GM12878 (cell line): Measurements from ENCODE around the gene ZMIZ2. TPM values are rescaled to one million over a fixed set of nuclear protein-coding genes. Genes with fewer than 3 reads are reported as not detected.
A peak's percentile ranks its signal among the peaks of the same experiment; 100 is the strongest.

Experiments used
- ATAC-seq: fragments of 200-7000 bp; cut with Tn5 transposase; 3 replicates; pipeline ENCODE4 v1.9.1; 2020; ENCODE audit warnings: mild to moderate bottlenecking, moderate library complexity
- BruUV-seq: library from RNA; stranded (reverse); fragments of 400-500 nt; replicated peaks from 2 replicates; lab custom pipeline; 2021; lab: Mats Ljungman, UMichigan
- CTCF ChIA-PET: fragments of 300-600 bp; sonication (Branson Sonifier 250); formaldehyde crosslinking; extraction: SDS; loops from one replicate; lab custom pipeline; 2021; ENCODE audit warnings: inconsistent platforms; lab: Yijun Ruan, JAX
- POLR2A ChIA-PET: fragments of 350-600 bp; formaldehyde crosslinking; extraction: SDS; loops from one replicate; lab custom pipeline; 2021; ENCODE audit warnings: inconsistent platforms; lab: Charles Lee
- RAD21 ChIA-PET: fragments of 300-600 bp; sonication (Branson Sonifier 250); formaldehyde crosslinking; loops from one replicate; lab custom pipeline; 2023; ENCODE audit warnings: antibody characterized with exemption; ENCODE audit not compliant: unreplicated experiment; lab: Charles Lee
- SMC1A ChIA-PET: fragments of 300-600 bp; sonication (Branson Sonifier 250); formaldehyde crosslinking; loops from one replicate; lab custom pipeline; 2023; ENCODE audit not compliant: unreplicated experiment, uncharacterized antibody; lab: Charles Lee
- DNase-seq: peaks from one replicate; pipeline ENCODE4 v3.0.0-alpha.2; 2011; ENCODE audit warnings: low read depth, low spot score
- FAIRE-seq: peaks from 3 replicates; lab custom pipeline; 2011; peaks lifted over from hg19 to GRCh38; lab: Jason Lieb, UNC
- H2AFZ ChIP-seq: 2 replicates; pipeline ENCODE4 v1.6.0; 2011; ENCODE audit warnings: low read depth, low read length, control low read depth; ENCODE audit not compliant: control insufficient read depth
- H3K27ac ChIP-seq: 2 replicates; pipeline ENCODE4 v1.5.1; 2011; ENCODE audit warnings: control low read depth; ENCODE audit not compliant: control insufficient read depth, insufficient read depth
- H3K27me3 ChIP-seq, 2 experiments: replicated peaks in 1 of 2; 2 replicates each; pipeline versions ENCODE4 v1.6.0 to v1.6.1; 2011; ENCODE audit warnings: low read length in 1 of 2; ENCODE audit not compliant: control insufficient read depth in 2 of 2, insufficient read depth in 2 of 2
- H3K36me3 ChIP-seq, 2 experiments: 2 replicates each; pipeline ENCODE4 v1.5.1; 2011; ENCODE audit warnings: low read length in 1 of 2; ENCODE audit not compliant: control insufficient read depth in 2 of 2, insufficient read depth in 2 of 2
- H3K4me1 ChIP-seq: 2 replicates; pipeline ENCODE4 v1.6.1; 2011; ENCODE audit warnings: mild to moderate bottlenecking, low read length, moderate library complexity, mixed read lengths; ENCODE audit not compliant: control insufficient read depth, insufficient read depth
- H3K4me2 ChIP-seq: 2 replicates; pipeline ENCODE4 v1.6.0; 2011; ENCODE audit warnings: control low read depth; ENCODE audit not compliant: control insufficient read depth, insufficient read depth
- H3K4me3 ChIP-seq: fragments of 200-600 bp; sonication (generic); 2 replicates; pipeline ENCODE4 v1.5.1; 2016
- H3K79me2 ChIP-seq: 2 replicates; pipeline ENCODE4 v1.6.0; 2011; ENCODE audit warnings: low read length; ENCODE audit not compliant: control insufficient read depth, insufficient read depth
- H3K9ac ChIP-seq: 2 replicates; pipeline ENCODE4 v1.8.0; 2011; ENCODE audit warnings: low read length, control low read depth, mixed read lengths; ENCODE audit not compliant: control insufficient read depth, insufficient read depth
- H3K9me3 ChIP-seq: replicated peaks from 3 replicates; pipeline ENCODE4 v1.5.1; 2011; ENCODE audit warnings: mild to moderate bottlenecking, low read length; ENCODE audit not compliant: control insufficient read depth, insufficient read depth
- H4K20me1 ChIP-seq: 2 replicates; pipeline ENCODE4 v1.6.0; 2011; ENCODE audit not compliant: control insufficient read depth, insufficient read depth
- BCL11A ChIP-seq: IDR thresholded peaks from 2 replicates; pipeline ENCODE4 v1.6.1; 2011; ENCODE audit warnings: low read depth, low read length
- BRCA1 ChIP-seq: IDR thresholded peaks from 2 replicates; pipeline ENCODE4 v1.6.1; 2011; ENCODE audit warnings: low read depth, low read length, improper control_type of control experiment
- CREB1 ChIP-seq: IDR thresholded peaks from 2 replicates; pipeline ENCODE4 v1.6.1; 2012; ENCODE audit warnings: low read depth, mild to moderate bottlenecking, inconsistent platforms
- DPF2 ChIP-seq: fragments of 450-650 bp; IDR thresholded peaks from 2 replicates; pipeline ENCODE4 v1.6.1; 2017; ENCODE audit warnings: mild to moderate bottlenecking
- HDAC2 ChIP-seq: fragments of 200-600 bp; sonication (generic); IDR thresholded peaks from 2 replicates; pipeline ENCODE4 v1.6.1; 2017
- IKZF1 ChIP-seq: fragments of 450-650 bp; conservative IDR thresholded peaks from 2 replicates; pipeline ENCODE4 v1.6.1; 2017; ENCODE audit warnings: antibody characterized with exemption, mild to moderate bottlenecking
- NFIC ChIP-seq: IDR thresholded peaks from 2 replicates; pipeline ENCODE4 v1.6.1; 2012; ENCODE audit warnings: low read depth, mild to moderate bottlenecking, inconsistent platforms, low read length, moderate library complexity
- PAX8 ChIP-seq: fragments of 450-650 bp; IDR thresholded peaks from 2 replicates; pipeline ENCODE4 v1.6.1; 2017; ENCODE audit warnings: mild to moderate bottlenecking, moderate library complexity
- POU2F2 ChIP-seq: IDR thresholded peaks from 3 replicates; pipeline ENCODE4 v1.6.1; 2011; ENCODE audit warnings: low read depth, mild to moderate bottlenecking, low read length, borderline replicate concordance
- RFX5 ChIP-seq: IDR thresholded peaks from 2 replicates; pipeline ENCODE4 v1.6.1; 2011; ENCODE audit warnings: low read depth, low read length, improper control_type of control experiment
- SMAD5 ChIP-seq: IDR thresholded peaks from 2 replicates; pipeline ENCODE4 v1.6.1; 2016; ENCODE audit warnings: antibody characterized with exemption, low read depth
- SMC3 ChIP-seq: IDR thresholded peaks from 2 replicates; pipeline ENCODE4 v1.6.1; 2011; ENCODE audit warnings: low read length, improper control_type of control experiment, borderline replicate concordance
- SRF ChIP-seq, 2 experiments: IDR thresholded peaks; 2 replicates each; pipeline ENCODE4 v1.6.1; 2011; ENCODE audit warnings: low read depth in 2 of 2, low read length in 2 of 2, mild to moderate bottlenecking in 1 of 2, moderate library complexity in 1 of 2
- STAT1 ChIP-seq: fragments of 450-650 bp; conservative IDR thresholded peaks from 2 replicates; pipeline ENCODE4 v1.6.1; 2014; ENCODE audit warnings: antibody characterized with exemption, mild to moderate bottlenecking
- TCF12 ChIP-seq: IDR thresholded peaks from 2 replicates; pipeline ENCODE4 v1.6.1; 2011; ENCODE audit warnings: low read depth, mild to moderate bottlenecking, low read length
- ZNF207 ChIP-seq: fragments of 450-650 bp; IDR thresholded peaks from 2 replicates; pipeline ENCODE4 v1.6.1; 2014; ENCODE audit warnings: antibody characterized with exemption, mild to moderate bottlenecking, borderline replicate concordance
- ZNF217 ChIP-seq: fragments of 450-650 bp; IDR thresholded peaks from 2 replicates; pipeline ENCODE4 v1.6.1; 2017; ENCODE audit warnings: antibody characterized with exemption, mild to moderate bottlenecking
- WGBS: methylation state at CpG from one replicate; pipeline ENCODE4 v1.1.6; 2016; ENCODE audit warnings: low lambda C conversion rate; ENCODE audit not compliant: insufficient replicate concordance, insufficient coverage; ENCODE audit errors: missing lambda C conversion rate; 5-methylcytosine and 5-hydroxymethylcytosine counted together
- in situ Hi-C: fragments of 300-500 bp; cut with MboI; formaldehyde crosslinking; loops from 9 replicates; pipeline ENCODE4 v1.14.3; 2018; ENCODE audit warnings: mixed read lengths
- intact Hi-C: fragments of 100-400 bp; cut with micrococcal nuclease; formaldehyde crosslinking; loops from one replicate; pipeline ENCODE4 v1.14.2; 2022; ENCODE audit not compliant: unreplicated experiment
- polyA plus RNA-seq, 11 experiments: library from polyadenylated mRNA; depleted of rRNA in 4 of 11; unstranded in 6 of 11; stranded (reverse) in 5 of 11; fragments of >200 nt; fragmentation: Nextera tagmentation in 4 of 11; fragmentation: Illumina TruSeq in 1 of 11; extraction: Ambion mirVana in 4 of 11; extraction: Trizol in 1 of 11; gene quantifications; 1 replicate in 1 of 11; 2 replicates in 10 of 11; pipeline versions ENCODE4 v1.2.1 to v1.2.3, GENCODE V29; 2011 to 2016; ENCODE audit warnings: inconsistent platforms in 2 of 11, missing spikeins in 2 of 11, low read depth in 1 of 11
- total RNA-seq, 4 experiments: library from RNA; depleted of rRNA in 3 of 4; stranded (reverse); fragments of >200 nt in 3 of 4; fragmentation: Illumina TruSeq in 1 of 4; extraction: Trizol in 1 of 4; gene quantifications; 2 replicates each; pipeline versions ENCODE4 v1.2.1 to v1.2.3, GENCODE V29; 2013 to 2021
- TF ChIP-seq, protein P1 (sequence below): IDR thresholded peaks from 2 replicates; pipeline ENCODE4 v1.6.1; 2012; ENCODE audit warnings: low read depth, low read length, improper control_type of control experiment
- TF ChIP-seq, protein P2 (sequence below): IDR thresholded peaks from 2 replicates; pipeline ENCODE4 v1.6.1; 2011; ENCODE audit warnings: borderline replicate concordance, low read depth, mild to moderate bottlenecking, moderate library complexity, mixed read lengths, low read length; ENCODE audit not compliant: insufficient read depth; ENCODE audit errors: extremely low read length

ZMIZ2 gene
- total and polyA plus RNA-seq, 10 of the 15 experiments (the other 5 are each of a cell fraction or from before 2014, with no cell fraction given): 0.71 to 158 (median 17.0) TPM

DNA sequence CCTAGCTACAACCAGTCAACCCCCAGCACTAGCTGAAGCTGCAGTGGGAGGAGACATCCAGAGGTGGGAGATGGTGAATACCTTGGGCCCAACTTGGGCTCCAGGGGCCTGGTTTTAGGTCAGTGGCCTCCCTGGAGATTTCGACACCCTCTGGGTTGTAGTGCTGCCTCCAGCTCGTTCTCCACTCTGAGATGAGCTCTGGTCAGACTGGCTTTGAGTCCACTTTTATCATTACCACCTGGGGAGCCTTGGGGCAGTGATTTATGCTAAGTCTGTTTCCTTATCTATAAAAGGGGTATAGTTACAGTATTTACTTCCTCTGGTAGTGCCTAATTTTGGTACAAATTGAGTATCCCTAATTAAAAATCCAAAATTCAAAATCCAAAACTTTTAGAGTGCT, 70.6 kb downstream of the ZMIZ2 start:
- intact Hi-C loops (no loop called here), in situ Hi-C loops (no loop called here)
- ChIA-PET RAD21 (no interaction called here), SMC1A (interaction anchor here (1.0 to 1.2 kb wide), 2 partner anchors 12 to 25 kb away, joined by 3 to 4 read pairs; no protein-coding TSS in a partner anchor), POLR2A (interaction anchor here (0.5 kb wide), 1 partner anchor 190 kb away, joined by 4 read pairs; no protein-coding TSS in a partner anchor), CTCF (no interaction called here)
- BruUV-seq: no TSS peak
- ATAC-seq: peak; percentile 14; the same call in 1 of the 3 replicates
- Histone ChIP-seq H2AFZ (no peak overlapping the region), H4K20me1 (no peaks in the 10 kb centered on the region), H3K9ac (no peak overlapping the region), H3K4me1 (no peaks in the 10 kb centered on the region), H3K27ac (no peak overlapping the region), H3K79me2 (no peaks in the 10 kb centered on the region), H3K4me3 (no peak overlapping the region), H3K9me3 (no peaks in the 10 kb centered on the region), H3K4me2 (no peak overlapping the region), H3K27me3 (no peaks in the 10 kb centered on the region), H3K36me3 (no peaks in the 10 kb centered on the region; a peak in 1 of 4 replicates)
- DNase-seq: no peak
- FAIRE-seq: no peak
- 72% methylated on average over 2 of the region's 2 CpGs for WGBS
- TF ChIP-seq PAX8 (no peak), TCF12 (no peak), NFIC (no peak), RFX5 (no peak), ZNF217 (no peak), DPF2 (no peak), ZNF207 (no peak), BRCA1 (no peak), IKZF1 (no peak), BCL11A (no peak), SMC3 (no peak), SRF (IDR thresholded peaks at IDR 0.05; ENCODE audit: low read depth in 2 of 2, low read length in 2 of 2) (no peak), POU2F2 (no peak), HDAC2 (no peak), STAT1 (no peak), SMAD5 (no peak), CREB1 (no peak)
- TF ChIP-seq, protein P1, sequence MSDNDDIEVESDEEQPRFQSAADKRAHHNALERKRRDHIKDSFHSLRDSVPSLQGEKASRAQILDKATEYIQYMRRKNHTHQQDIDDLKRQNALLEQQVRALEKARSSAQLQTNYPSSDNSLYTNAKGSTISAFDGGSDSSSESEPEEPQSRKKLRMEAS: no peak
- TF ChIP-seq, protein P2, sequence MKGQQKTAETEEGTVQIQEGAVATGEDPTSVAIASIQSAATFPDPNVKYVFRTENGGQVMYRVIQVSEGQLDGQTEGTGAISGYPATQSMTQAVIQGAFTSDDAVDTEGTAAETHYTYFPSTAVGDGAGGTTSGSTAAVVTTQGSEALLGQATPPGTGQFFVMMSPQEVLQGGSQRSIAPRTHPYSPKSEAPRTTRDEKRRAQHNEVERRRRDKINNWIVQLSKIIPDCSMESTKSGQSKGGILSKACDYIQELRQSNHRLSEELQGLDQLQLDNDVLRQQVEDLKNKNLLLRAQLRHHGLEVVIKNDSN: no peak

Other genes with a start within 250 kb of the ZMIZ2 start
Only the 7 nearest of the 8 such genes appear.
- 0.11 TPM in 1 of 2 replicates, not detected in the other for gene NPC1L1, start 207.5 kb upstream of the ZMIZ2 start, total RNA-seq (2014; rRNA removed)
- not detected in 2 replicates for gene NPC1L1, start 207.5 kb upstream of the ZMIZ2 start, total RNA-seq (2014; rRNA removed; fragmentation: Illumina TruSeq; extraction: Trizol)
- 0.08 TPM in 1 of 2 replicates, not detected in the other for gene NPC1L1, start 207.5 kb upstream of the ZMIZ2 start, total RNA-seq (2021)
- gene NPC1L1, start 207.5 kb upstream of the ZMIZ2 start, polyA plus RNA-seq (2011; rRNA removed): 0.37 and 0.90 TPM in 2 replicates
- gene NPC1L1, start 207.5 kb upstream of the ZMIZ2 start, polyA plus RNA-seq (2014; fragmentation: Illumina TruSeq; extraction: Trizol): 0.01 TPM in 1 of 2 replicates, not detected in the other
- not detected for gene NPC1L1, start 207.5 kb upstream of the ZMIZ2 start, polyA plus RNA-seq (2014; fragmentation: Nextera tagmentation; extraction: Ambion mirVana)
- 0.03 TPM in 1 of 2 replicates, not detected in the other for gene NPC1L1, start 207.5 kb upstream of the ZMIZ2 start, polyA plus RNA-seq (2014; rRNA removed)
- not detected for gene NPC1L1, start 207.5 kb upstream of the ZMIZ2 start, polyA plus RNA-seq (2016; fragmentation: Nextera tagmentation; extraction: Ambion mirVana)
- 93.2 and 97.4 TPM in 2 replicates for gene DDX56, start 174.9 kb upstream of the ZMIZ2 start, total RNA-seq (2014; rRNA removed)
- gene DDX56, start 174.9 kb upstream of the ZMIZ2 start, total RNA-seq (2014; rRNA removed; fragmentation: Illumina TruSeq; extraction: Trizol): 51.5 and 52.1 TPM in 2 replicates
- 86.3 and 92.4 TPM in 2 replicates for gene DDX56, start 174.9 kb upstream of the ZMIZ2 start, total RNA-seq (2021)
- gene DDX56, start 174.9 kb upstream of the ZMIZ2 start, polyA plus RNA-seq (2011; rRNA removed): 56.0 and 82.9 TPM in 2 replicates
- gene DDX56, start 174.9 kb upstream of the ZMIZ2 start, polyA plus RNA-seq (2014; fragmentation: Illumina TruSeq; extraction: Trizol): 39.1 and 78.1 TPM in 2 replicates
- 10 to 100 TPM; 19.8 to 48.3 TPM for gene DDX56, start 174.9 kb upstream of the ZMIZ2 start, polyA plus RNA-seq (2014; fragmentation: Nextera tagmentation; extraction: Ambion mirVana)
- gene DDX56, start 174.9 kb upstream of the ZMIZ2 start, polyA plus RNA-seq (2014; rRNA removed): 79.6 and 93.8 TPM in 2 replicates
- gene DDX56, start 174.9 kb upstream of the ZMIZ2 start, polyA plus RNA-seq (2016; fragmentation: Nextera tagmentation; extraction: Ambion mirVana): 100 to 1,000 TPM; 127 to 136 TPM
- gene TMED4, start 166.6 kb upstream of the ZMIZ2 start, total RNA-seq (2014; rRNA removed): 71.3 and 75.3 TPM in 2 replicates
- gene TMED4, start 166.6 kb upstream of the ZMIZ2 start, total RNA-seq (2014; rRNA removed; fragmentation: Illumina TruSeq; extraction: Trizol): 39.1 and 41.4 TPM in 2 replicates
- gene TMED4, start 166.6 kb upstream of the ZMIZ2 start, total RNA-seq (2021): 41.6 and 48.1 TPM in 2 replicates
- 67.1 and 69.8 TPM in 2 replicates for gene TMED4, start 166.6 kb upstream of the ZMIZ2 start, polyA plus RNA-seq (2011; rRNA removed)
- gene TMED4, start 166.6 kb upstream of the ZMIZ2 start, polyA plus RNA-seq (2014; fragmentation: Illumina TruSeq; extraction: Trizol): 37.3 and 38.9 TPM in 2 replicates
- 10 to 100 TPM; 20.8 to 21.0 TPM for gene TMED4, start 166.6 kb upstream of the ZMIZ2 start, polyA plus RNA-seq (2014; fragmentation: Nextera tagmentation; extraction: Ambion mirVana)
- gene TMED4, start 166.6 kb upstream of the ZMIZ2 start, polyA plus RNA-seq (2014; rRNA removed): 48.1 and 53.9 TPM in 2 replicates
- gene TMED4, start 166.6 kb upstream of the ZMIZ2 start, polyA plus RNA-seq (2016; fragmentation: Nextera tagmentation; extraction: Ambion mirVana): 10 to 100 TPM; 55.6 to 57.4 TPM
- gene OGDH, start 142.2 kb upstream of the ZMIZ2 start, total RNA-seq (2014; rRNA removed): 60.6 and 63.5 TPM in 2 replicates
- gene OGDH, start 142.2 kb upstream of the ZMIZ2 start, total RNA-seq (2014; rRNA removed; fragmentation: Illumina TruSeq; extraction: Trizol): 20.5 and 23.1 TPM in 2 replicates
- 103 and 104 TPM in 2 replicates for gene OGDH, start 142.2 kb upstream of the ZMIZ2 start, total RNA-seq (2021)
- gene OGDH, start 142.2 kb upstream of the ZMIZ2 start, polyA plus RNA-seq (2011; rRNA removed): 16.7 and 33.8 TPM in 2 replicates
- gene OGDH, start 142.2 kb upstream of the ZMIZ2 start, polyA plus RNA-seq (2014; fragmentation: Illumina TruSeq; extraction: Trizol): 39.9 and 56.7 TPM in 2 replicates
- gene OGDH, start 142.2 kb upstream of the ZMIZ2 start, polyA plus RNA-seq (2014; fragmentation: Nextera tagmentation; extraction: Ambion mirVana): 1 to 10 TPM; 4.1 to 4.2 TPM
- gene OGDH, start 142.2 kb upstream of the ZMIZ2 start, polyA plus RNA-seq (2014; rRNA removed): 44.7 and 49.1 TPM in 2 replicates
- 10 to 100 TPM; 52.0 to 53.2 TPM for gene OGDH, start 142.2 kb upstream of the ZMIZ2 start, polyA plus RNA-seq (2016; fragmentation: Nextera tagmentation; extraction: Ambion mirVana)
- 4,456 and 4,588 TPM in 2 replicates for gene PPIA, start 47.8 kb downstream of the ZMIZ2 start, total RNA-seq (2014; rRNA removed)
- gene PPIA, start 47.8 kb downstream of the ZMIZ2 start, total RNA-seq (2014; rRNA removed; fragmentation: Illumina TruSeq; extraction: Trizol): 4,167 and 4,257 TPM in 2 replicates
- 2,712 and 2,761 TPM in 2 replicates for gene PPIA, start 47.8 kb downstream of the ZMIZ2 start, total RNA-seq (2021)
- 5,180 and 5,731 TPM in 2 replicates for gene PPIA, start 47.8 kb downstream of the ZMIZ2 start, polyA plus RNA-seq (2011; rRNA removed)
- gene PPIA, start 47.8 kb downstream of the ZMIZ2 start, polyA plus RNA-seq (2014; fragmentation: Illumina TruSeq; extraction: Trizol): 7,982 and 8,071 TPM in 2 replicates
- 1,000 to 10,000 TPM; 4,393 to 4,550 TPM for gene PPIA, start 47.8 kb downstream of the ZMIZ2 start, polyA plus RNA-seq (2014; fragmentation: Nextera tagmentation; extraction: Ambion mirVana)
- 5,467 and 5,874 TPM in 2 replicates for gene PPIA, start 47.8 kb downstream of the ZMIZ2 start, polyA plus RNA-seq (2014; rRNA removed)
- gene PPIA, start 47.8 kb downstream of the ZMIZ2 start, polyA plus RNA-seq (2016; fragmentation: Nextera tagmentation; extraction: Ambion mirVana): 1,000 to 10,000 TPM; 5,978 to 5,991 TPM
- gene H2AZ2, start 99.2 kb downstream of the ZMIZ2 start, total RNA-seq (2014; rRNA removed): 268 and 270 TPM in 2 replicates
- 166 and 170 TPM in 2 replicates for gene H2AZ2, start 99.2 kb downstream of the ZMIZ2 start, total RNA-seq (2014; rRNA removed; fragmentation: Illumina TruSeq; extraction: Trizol)
- 212 and 219 TPM in 2 replicates for gene H2AZ2, start 99.2 kb downstream of the ZMIZ2 start, total RNA-seq (2021)
- 285 and 347 TPM in 2 replicates for gene H2AZ2, start 99.2 kb downstream of the ZMIZ2 start, polyA plus RNA-seq (2011; rRNA removed)
- 154 and 167 TPM in 2 replicates for gene H2AZ2, start 99.2 kb downstream of the ZMIZ2 start, polyA plus RNA-seq (2014; fragmentation: Illumina TruSeq; extraction: Trizol)
- 100 to 1,000 TPM; 118 to 162 TPM for gene H2AZ2, start 99.2 kb downstream of the ZMIZ2 start, polyA plus RNA-seq (2014; fragmentation: Nextera tagmentation; extraction: Ambion mirVana)
- 234 and 282 TPM in 2 replicates for gene H2AZ2, start 99.2 kb downstream of the ZMIZ2 start, polyA plus RNA-seq (2014; rRNA removed)
- gene H2AZ2, start 99.2 kb downstream of the ZMIZ2 start, polyA plus RNA-seq (2016; fragmentation: Nextera tagmentation; extraction: Ambion mirVana): 100 to 1,000 TPM; 358 to 366 TPM
- gene PURB, start 136.7 kb downstream of the ZMIZ2 start, total RNA-seq (2014; rRNA removed): 9.0 and 10.1 TPM in 2 replicates
- gene PURB, start 136.7 kb downstream of the ZMIZ2 start, total RNA-seq (2014; rRNA removed; fragmentation: Illumina TruSeq; extraction: Trizol): 15.1 and 16.6 TPM in 2 replicates
- 17.3 and 18.6 TPM in 2 replicates for gene PURB, start 136.7 kb downstream of the ZMIZ2 start, total RNA-seq (2021)
- gene PURB, start 136.7 kb downstream of the ZMIZ2 start, polyA plus RNA-seq (2011; rRNA removed): 8.7 and 13.9 TPM in 2 replicates
- 17.9 and 23.2 TPM in 2 replicates for gene PURB, start 136.7 kb downstream of the ZMIZ2 start, polyA plus RNA-seq (2014; fragmentation: Illumina TruSeq; extraction: Trizol)
- gene PURB, start 136.7 kb downstream of the ZMIZ2 start, polyA plus RNA-seq (2014; fragmentation: Nextera tagmentation; extraction: Ambion mirVana): 1 to 10 TPM; 2.5 to 2.8 TPM
- gene PURB, start 136.7 kb downstream of the ZMIZ2 start, polyA plus RNA-seq (2014; rRNA removed): 9.9 and 10.5 TPM in 2 replicates
- gene PURB, start 136.7 kb downstream of the ZMIZ2 start, polyA plus RNA-seq (2016; fragmentation: Nextera tagmentation; extraction: Ambion mirVana): 1 to 10 TPM in 1 of 2 experiments, under 1 TPM in 1; 0.77 to 1.5 TPM